Mucosa of descending colon (tissue), 3 donors: ENCODE results near the gene COLEC11. TPM values are rescaled to one million over a fixed set of nuclear protein-coding genes. Genes with fewer than 3 reads are reported as not detected.
"Not testable (repeated sequence)": the region's sequence is repeated elsewhere in the genome, so short reads cannot be mapped to it uniquely, and the experiment has no call there.

Source experiments
- ATAC-seq: fragments of 200-7000 bp; cut with Tn5 transposase; one replicate; pipeline ENCODE4 v1.9.1; 2020; ENCODE audit warnings: mild to moderate bottlenecking, moderate library complexity
- DNase-seq, 3 donors: peaks; one replicate each; pipeline ENCODE4 v3.0.0-alpha.2; 2020
- H3K36me3 ChIP-seq: fragments of 200-600 bp; one replicate; pipeline ENCODE4 v1.8.0; 2021; ENCODE audit warnings: low read depth, mild to moderate bottlenecking
- H3K4me1 ChIP-seq: fragments of 200-600 bp; one replicate; pipeline ENCODE4 v1.8.0; 2021; ENCODE audit warnings: low read depth, mild to moderate bottlenecking
- H3K4me3 ChIP-seq: fragments of 200-600 bp; one replicate; pipeline ENCODE4 v1.8.0; 2021; ENCODE audit warnings: mild to moderate bottlenecking
- H3K9me3 ChIP-seq: fragments of 200-600 bp; one replicate; pipeline ENCODE4 v1.8.0; 2021; ENCODE audit warnings: mild to moderate bottlenecking
- intact Hi-C, 2 donors: fragments of 100-400 bp; cut with DNase I in 1 of 2; cut with micrococcal nuclease in 1 of 2; formaldehyde crosslinking; loops; one replicate each; pipeline versions ENCODE4 v1.11.0 to v1.11.1; 2022; cut with DNase I, micrococcal nuclease
- total RNA-seq, 3 donors: library from RNA; stranded (reverse); fragmentation: NEBNext Ultra II Directional in 2 of 3; extraction: Animal tissue kit (Norgen Biotek cat#: 25700) in 2 of 3; gene quantifications; one replicate each; pipeline versions ENCODE4 v1.2.1 to v1.2.4, GENCODE V29; 2021 to 2023
- TF ChIP-seq, protein P1 (sequence below): fragments of 200-600 bp; IDR thresholded peaks from one replicate; pipeline ENCODE4 v1.8.0; 2022; ENCODE audit warnings: antibody characterized with exemption, mild to moderate bottlenecking
- donor health status: DM: no; HTN: no; CAD: no; lungs with moderate emphysema.
- donor health status: DM: no; HTN: no; CAD: no.
- donor health status: DM: no; HTN: yes; CAD: no.

COLEC11 gene
- total RNA-seq, 3 donors from 2014 or later: 0.35 to 2.2 (median 1.6) TPM

GRCh38 chr2:3610415-3610814 is 15.5 kb downstream of the COLEC11 start:
- no peak for ATAC-seq
- Histone ChIP-seq H3K4me3 (no peak overlapping the region), H3K36me3 (no peaks in the 10 kb centered on the region), H3K4me1 (no peaks in the 10 kb centered on the region), H3K9me3 (no peaks in the 10 kb centered on the region)
- TF ChIP-seq, protein P1, sequence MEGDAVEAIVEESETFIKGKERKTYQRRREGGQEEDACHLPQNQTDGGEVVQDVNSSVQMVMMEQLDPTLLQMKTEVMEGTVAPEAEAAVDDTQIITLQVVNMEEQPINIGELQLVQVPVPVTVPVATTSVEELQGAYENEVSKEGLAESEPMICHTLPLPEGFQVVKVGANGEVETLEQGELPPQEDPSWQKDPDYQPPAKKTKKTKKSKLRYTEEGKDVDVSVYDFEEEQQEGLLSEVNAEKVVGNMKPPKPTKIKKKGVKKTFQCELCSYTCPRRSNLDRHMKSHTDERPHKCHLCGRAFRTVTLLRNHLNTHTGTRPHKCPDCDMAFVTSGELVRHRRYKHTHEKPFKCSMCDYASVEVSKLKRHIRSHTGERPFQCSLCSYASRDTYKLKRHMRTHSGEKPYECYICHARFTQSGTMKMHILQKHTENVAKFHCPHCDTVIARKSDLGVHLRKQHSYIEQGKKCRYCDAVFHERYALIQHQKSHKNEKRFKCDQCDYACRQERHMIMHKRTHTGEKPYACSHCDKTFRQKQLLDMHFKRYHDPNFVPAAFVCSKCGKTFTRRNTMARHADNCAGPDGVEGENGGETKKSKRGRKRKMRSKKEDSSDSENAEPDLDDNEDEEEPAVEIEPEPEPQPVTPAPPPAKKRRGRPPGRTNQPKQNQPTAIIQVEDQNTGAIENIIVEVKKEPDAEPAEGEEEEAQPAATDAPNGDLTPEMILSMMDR: no peak
- intact Hi-C loops: no loop called here
- DNase-seq: peak in 1 of 3 donors; percentile 28

DNA sequence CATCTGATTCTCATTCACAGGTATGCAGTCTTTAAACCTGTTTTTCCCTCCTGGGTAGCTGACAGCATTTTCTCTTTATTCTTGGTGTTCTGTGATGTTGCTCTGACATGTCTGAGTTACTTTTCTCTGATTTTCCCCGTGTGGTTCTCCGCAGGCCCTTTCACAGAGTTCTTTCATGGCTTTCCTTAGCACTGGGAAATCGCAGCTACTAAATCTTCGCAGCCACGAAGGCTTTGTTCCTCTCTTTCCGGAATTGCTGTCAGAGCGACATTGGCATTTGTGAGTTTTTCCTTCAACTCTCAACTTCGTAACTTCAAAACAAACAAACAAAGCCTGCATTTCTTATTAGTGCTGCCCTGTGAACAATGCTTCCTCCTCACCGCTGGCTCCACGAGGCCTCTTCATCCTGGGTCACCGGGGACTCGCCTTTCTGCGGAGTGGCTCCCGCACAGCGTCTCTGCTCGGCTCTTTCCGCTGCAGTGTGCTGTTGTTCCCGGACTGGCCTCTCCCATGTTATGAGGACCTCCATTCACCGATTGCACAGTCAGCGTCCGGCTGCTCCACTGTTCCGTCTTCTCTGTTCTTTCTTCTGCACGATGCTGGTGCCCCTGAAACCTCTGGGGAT is 16.1 kb downstream of the COLEC11 start:
- Histone ChIP-seq H3K4me1 (no peaks in the 10 kb centered on the region), H3K36me3 (no peaks in the 10 kb centered on the region), H3K4me3 (no peak overlapping the region), H3K9me3 (no peaks in the 10 kb centered on the region)
- ATAC-seq (no peak), DNase-seq (peak in 2 of 3 donors; percentile 1 to 22)
- intact Hi-C loops: no loop called here
- TF ChIP-seq, protein P1: no peak

DNA sequence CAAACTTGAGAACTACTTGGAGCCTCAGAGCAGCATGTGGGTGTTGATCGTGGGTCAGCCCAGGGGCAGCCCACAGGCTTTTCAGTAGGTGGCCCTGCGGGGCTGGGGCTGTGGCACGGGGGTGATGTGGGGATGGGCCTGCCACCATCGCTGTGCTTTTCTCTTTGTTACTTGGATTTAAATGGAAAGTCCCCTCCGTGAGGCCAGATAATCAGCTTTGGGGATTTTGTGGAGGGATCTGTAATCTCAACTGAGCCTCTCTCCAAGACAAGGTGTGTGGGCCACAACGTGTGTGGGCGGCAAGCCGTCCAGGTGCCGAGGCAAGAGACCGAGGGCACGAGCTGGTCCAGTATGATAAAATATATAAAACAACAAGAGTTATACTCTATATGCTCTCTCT is 16.7 kb downstream of the COLEC11 start:
- TF ChIP-seq, protein P1: no peak
- intact Hi-C loops: no loop called here
- DNase-seq: peak in 1 of 3 donors; percentile 12
- no peaks in the 10 kb centered on the region for H3K9me3 ChIP-seq
- no peak overlapping the region for H3K4me3 ChIP-seq
- ATAC-seq: no peak
- no peaks in the 10 kb centered on the region for H3K36me3 ChIP-seq
- no peaks in the 10 kb centered on the region for H3K4me1 ChIP-seq

DNA sequence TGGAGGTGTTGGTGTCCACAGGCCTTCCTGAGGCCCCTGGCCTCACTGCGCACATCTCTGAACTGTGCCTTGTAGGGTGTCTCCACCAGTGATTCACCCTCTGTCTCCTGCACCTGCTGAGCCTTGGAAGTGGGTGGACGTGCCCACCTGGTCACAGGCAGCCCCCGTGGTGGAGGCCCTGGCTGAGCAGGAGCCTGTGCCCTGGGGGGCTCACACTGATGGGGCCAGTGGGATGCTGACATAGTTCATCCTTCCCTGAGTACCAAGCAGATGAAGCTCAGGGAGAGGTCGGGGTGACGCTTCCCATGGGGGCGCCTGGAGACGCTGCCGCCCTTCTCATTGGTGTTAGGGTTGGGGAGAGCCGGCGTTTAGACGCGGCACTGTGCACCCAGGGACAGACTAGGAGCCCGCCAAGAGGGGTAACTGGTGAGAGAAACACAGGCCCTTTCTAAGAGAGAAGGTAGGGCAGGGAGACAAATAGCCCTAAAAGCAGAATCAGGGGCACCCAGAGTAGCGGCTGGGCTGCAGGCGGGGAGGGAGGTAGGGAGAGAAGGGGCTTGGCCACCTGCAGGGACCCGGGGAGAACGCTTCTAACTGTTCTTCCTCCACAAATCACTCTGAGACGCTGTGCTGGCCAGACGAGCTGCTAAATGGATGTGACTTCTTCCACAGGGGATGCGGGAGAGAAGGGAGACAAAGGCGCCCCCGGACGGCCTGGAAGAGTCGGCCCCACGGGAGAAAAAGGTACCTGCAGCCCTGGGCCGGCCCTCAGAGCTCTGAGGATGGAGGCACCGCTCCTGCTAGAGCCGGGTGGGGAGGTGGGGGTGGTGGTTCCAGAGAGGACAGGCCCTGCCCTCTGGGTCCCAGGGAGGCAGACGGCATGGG is 18.0 kb downstream of the COLEC11 start:
- Histone ChIP-seq H3K9me3 (no peaks in the 10 kb centered on the region), H3K4me1 (no peaks in the 10 kb centered on the region), H3K4me3 (no peak overlapping the region), H3K36me3 (no peaks in the 10 kb centered on the region)
- intact Hi-C loops: no loop called here
- DNase-seq: peak in 2 of 3 donors; percentile 8 to 27
- TF ChIP-seq, protein P1: no peak
- no peak for ATAC-seq

- TF ChIP-seq, protein P1: no peak
- no peak for ATAC-seq
- intact Hi-C loops: no loop called here
These were observed 18.6 kb downstream of the COLEC11 start for GRCh38 chr2:3613524-3613905.

DNA sequence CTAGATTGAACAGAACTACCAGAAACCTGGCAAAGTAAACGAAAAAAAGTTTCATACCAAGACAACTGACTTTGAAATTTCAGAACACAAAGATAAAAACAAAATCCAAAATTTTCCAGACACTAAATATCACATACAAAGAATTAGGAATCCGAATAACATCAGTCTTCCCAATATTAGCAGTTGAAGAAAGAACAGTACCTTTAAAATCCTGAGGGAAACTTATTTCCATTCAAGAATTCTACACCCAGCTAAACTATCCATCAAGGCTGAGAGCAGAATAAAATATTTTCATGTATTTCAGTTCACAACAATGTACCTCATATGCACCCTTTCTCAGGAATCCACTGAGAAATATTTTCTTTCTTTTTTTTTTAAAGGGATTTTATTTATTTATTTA is 19.8 kb downstream of the COLEC11 start:
- intact Hi-C loops, H3K9me3 ChIP-seq, DNase-seq, ATAC-seq, H3K4me1 ChIP-seq, H3K4me3 ChIP-seq, H3K36me3 ChIP-seq: not testable (repeated sequence)

More at GRCh38 chr2:3613524-3613905, 18.6 kb downstream of the COLEC11 start:
- Histone ChIP-seq H3K36me3 (no peaks in the 10 kb centered on the region), H3K9me3 (no peaks in the 10 kb centered on the region), H3K4me1 (no peaks in the 10 kb centered on the region), H3K4me3 (no peak overlapping the region)
- peak in 1 of 3 donors; percentile 6 for DNase-seq

DNA sequence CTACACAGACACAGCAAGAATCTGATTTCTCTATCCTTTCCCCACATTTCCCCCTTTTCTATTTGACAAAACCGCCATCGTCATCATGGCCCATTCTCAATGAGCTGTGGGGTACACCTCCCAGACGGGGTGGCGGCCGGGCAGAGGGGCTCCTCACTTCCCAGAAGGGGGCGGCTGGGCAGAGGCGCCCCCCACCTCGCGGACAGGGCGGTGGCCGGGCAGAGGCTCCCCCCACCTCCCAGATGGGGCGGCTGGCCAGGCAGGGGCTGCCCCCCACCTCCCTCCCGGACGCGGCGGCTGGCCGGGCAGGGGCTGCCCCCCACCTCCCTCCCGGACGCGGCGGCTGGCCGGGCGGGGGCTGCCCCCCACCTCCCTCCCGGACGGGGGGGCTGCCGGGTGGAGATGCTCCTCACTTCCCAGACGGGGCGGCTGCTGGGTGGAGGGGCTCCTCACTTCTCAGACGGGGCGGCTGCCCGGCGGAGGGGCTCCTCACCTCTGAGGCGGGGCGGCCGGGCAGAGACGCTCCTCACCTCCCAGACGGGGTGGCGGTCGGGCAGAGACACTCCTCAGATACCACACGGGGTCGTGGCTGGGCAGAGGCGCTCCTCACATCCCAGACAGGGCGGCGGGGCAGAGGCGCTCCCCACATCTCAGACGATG is 20.8 kb downstream of the COLEC11 start:
- peak in 1 of 3 donors; percentile 6 for DNase-seq
- intact Hi-C loops, H3K36me3 ChIP-seq, H3K4me1 ChIP-seq, H3K4me3 ChIP-seq, ATAC-seq, H3K9me3 ChIP-seq: not testable (repeated sequence)

GRCh38 chr2:3616435-3617197 is 21.7 kb downstream of the COLEC11 start:
- H3K9me3 ChIP-seq, intact Hi-C loops, H3K4me1 ChIP-seq, ATAC-seq, H3K36me3 ChIP-seq, H3K4me3 ChIP-seq: not testable (repeated sequence)
- peak in 1 of 3 donors; percentile 3 for DNase-seq
